NK-92 treated with Interleukin-12 subunit alpha and Interleukin-12 subunit beta, amount 100 ng/mL, for 24 hours (cell line): ENCODE results near the gene JARID2.

ENCODE experiments used
- DNase-seq: peaks from one replicate; lab custom pipeline; 2025; lab: John Stamatoyannopoulos, UW

The JARID2 gene

DNA sequence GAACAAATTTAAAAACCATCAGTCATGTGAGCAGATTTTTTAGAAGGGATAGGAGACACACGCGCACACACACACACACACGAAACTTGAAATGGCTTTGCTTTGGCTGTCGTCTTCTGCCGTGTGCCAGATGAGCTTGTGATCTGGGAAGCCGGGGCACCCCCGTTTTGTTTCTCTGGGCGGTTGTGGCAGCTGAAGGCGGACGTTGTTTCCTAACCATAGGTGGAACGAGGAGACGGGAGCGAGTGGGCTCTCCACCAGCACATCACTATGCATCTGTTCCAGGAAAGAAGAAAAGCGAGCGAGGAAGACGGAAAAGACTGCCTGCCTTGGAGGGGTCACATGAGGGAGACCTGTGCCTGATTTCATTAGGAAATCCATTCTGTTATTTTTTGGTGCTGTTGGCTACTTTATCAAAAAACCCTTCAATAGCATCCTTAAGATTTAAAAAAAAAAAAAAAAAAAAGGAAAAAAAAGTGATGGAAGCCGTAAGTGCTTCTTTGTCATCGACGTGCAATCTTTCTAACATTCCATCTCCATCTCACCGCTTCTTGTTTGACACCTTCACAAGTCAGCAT is 274.8 kb downstream of the JARID2 start:
- no peak for DNase-seq

- no peak for DNase-seq
Observed at GRCh38 chr6:15521582-15521981, 275.7 kb downstream of the JARID2 start.

DNA sequence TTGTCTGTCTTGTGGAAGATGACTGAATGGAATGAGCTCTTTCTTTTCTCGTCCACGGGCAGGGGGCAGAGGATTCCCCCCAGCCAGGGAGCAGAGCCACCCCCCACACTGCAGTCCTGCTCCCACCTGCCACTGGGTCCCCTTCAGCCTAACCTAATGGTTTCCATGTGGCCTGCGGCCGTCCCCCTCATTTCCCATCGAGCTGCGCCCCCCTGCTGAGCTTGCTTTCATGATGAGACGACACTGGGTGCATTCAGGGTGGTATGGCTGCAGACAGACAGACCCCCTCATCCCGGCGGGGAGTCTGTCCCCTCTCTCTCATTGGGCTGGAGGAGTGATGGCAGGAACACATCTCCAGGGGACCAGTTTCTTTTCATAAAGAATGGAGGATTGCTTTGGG is 276.2 kb downstream of the JARID2 start:
- DNase-seq, result no peak

DNA sequence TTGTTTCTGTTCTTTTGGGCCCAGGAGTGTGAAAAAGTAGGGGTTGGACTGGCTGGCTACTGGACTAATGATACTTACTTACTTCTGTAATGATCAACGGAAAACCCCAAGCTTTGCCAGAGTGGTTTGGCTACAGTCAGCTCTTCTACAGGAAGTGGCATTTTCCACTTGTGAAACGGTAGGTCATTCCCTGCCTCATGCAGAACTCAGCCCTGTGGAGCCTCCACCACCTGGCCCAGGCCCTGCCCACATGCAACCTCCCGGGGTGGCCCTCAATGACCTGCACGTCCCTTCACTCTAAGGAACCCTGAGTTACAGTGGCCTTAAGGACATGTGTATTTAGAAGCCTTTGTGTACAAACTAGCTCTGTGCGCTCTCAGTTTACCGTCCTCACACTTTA is 276.6 kb downstream of the JARID2 start:
- DNase-seq, result no peak

DNA sequence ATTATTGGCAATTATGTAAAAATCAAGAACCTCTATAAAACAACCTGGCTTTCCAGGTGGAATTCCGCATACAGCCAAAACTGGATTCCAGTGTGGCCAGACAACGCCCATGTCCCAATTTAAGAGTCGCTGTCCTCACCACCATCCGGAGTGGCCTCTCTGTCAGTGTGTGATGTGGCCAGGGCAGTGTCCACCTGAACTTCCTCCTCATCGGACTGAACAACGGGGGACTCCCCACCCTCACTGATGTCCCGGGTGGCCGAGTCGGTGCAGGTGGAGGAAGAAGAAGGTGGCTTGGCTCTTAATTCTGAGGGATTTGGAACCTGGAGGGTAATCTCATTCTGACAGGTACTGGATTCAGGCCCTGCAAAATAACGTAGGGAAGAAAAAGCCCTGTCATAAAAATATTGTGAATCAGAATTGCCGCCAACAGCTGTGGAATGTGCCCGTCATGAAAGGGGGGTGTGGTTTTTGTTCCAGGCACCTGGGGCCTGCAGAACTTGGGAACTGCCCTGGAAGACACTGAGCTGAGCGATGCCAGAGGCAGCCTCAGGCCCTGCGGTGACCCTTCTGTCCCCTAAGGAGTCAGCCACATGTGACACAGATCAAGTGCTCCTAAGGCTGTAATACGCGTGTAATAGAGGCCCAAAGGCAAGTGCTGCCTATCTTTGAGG is 277.1 kb downstream of the JARID2 start:
- DNase-seq, result no peak

GRCh38 chr6:15523679-15524630 is 278.1 kb downstream of the JARID2 start:
- DNase-seq, result no peak

- DNase-seq, result no peak
Observed at GRCh38 chr6:15524861-15525401, 279.1 kb downstream of the JARID2 start.

DNA sequence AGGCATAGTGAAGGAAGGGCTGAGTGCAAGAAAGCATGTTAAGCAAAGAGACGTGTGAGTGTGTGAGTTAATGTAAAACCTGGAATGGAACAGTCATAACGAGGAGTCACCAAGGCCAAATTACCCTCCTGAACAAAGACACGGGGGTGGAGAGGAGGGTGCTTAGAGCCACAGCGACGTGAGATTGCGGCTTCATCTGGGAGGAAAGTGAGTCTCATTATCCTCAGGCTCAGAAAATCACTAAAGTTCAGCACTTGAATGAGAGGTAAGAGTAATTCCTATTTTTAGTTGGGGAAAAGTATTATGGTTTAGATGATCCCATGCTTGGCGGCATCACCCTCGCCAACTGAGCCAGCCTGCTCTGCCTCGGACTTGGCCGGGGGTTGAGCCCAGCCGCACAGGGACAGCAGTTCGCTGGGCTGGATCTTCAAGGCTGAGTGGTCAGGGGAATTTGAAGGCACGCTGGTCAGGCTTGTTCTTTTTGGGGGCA is 280.4 kb downstream of the JARID2 start:
- no peak for DNase-seq

DNA sequence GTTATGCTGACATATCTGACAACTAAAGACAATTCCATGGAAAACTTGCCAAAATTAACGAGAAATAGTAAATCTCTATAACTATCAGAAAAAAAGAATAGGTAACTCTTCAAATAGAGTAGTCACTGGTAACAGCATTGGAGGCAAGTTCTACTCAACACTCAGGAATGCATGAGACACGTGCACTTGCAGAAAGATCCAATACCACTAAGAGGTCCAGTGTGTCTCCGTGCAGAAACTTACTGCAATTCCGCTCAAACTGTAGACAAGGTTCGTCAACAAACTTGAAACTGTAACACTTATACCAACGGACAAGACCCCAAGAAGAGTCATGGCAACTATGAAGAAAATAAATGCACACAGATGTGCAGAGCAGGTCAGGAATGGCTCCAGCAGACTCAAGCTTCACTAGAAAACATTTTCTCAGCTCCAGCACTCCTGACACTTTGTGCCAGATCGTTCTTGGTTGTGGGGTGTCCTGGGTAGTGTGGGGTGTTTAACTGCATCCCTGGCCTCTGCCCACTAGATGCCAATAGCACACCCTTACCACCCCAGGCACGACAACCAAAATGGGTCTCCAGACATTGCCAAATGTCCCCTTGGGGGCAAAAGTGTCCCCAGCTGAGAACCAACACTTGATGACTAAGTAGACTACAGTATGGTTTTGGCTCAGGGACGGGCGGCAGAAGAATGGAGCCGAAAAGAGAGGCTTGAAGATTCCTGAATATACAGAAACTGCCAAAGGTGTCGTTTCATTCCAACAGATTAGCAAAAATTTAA is 282.2 kb downstream of the JARID2 start:
- no peak for DNase-seq

GRCh38 chr6:15528870-15529269 is 283.0 kb downstream of the JARID2 start:
- DNase-seq, result no peak

DNA sequence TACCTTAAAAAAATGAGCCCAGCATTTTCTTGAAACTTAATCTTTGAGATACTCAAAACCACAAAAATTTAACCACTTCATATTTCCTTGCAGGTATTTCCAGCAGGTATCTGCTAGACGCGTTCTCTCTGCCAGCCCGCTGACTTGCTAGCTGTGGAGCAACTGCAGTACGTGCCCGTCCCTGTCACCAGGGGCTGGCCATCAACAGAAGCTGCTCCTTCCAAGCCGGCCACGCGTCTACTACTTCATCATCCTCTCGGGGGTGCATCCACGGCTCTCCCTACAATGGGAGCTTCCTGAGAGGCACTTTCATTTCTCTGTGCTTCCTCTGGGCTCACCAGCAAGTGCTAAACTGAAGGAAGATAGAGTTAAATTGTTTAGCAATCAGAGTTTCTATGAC is 284.5 kb downstream of the JARID2 start:
- no peak for DNase-seq

DNA sequence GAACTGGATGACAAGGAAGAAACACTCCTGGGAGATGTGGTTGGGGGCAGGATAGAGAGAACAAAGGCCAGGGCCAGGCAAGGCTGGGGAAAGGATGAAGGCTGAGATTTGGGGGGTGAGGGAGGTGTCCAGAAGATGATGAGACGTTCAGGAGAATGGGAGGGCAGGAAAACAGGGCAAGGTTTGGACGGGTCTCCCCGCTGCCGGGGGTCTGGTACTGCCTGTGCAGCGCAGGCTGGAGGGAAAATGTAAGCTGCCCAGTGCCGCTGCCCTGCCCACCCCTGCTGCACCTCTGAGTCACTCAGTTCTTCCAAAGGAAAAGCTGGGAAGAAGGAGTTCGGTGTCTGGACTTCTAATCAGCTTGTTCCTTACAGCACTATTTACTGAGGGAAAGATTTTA is 286.1 kb downstream of the JARID2 start:
- DNase-seq, result no peak

DNA sequence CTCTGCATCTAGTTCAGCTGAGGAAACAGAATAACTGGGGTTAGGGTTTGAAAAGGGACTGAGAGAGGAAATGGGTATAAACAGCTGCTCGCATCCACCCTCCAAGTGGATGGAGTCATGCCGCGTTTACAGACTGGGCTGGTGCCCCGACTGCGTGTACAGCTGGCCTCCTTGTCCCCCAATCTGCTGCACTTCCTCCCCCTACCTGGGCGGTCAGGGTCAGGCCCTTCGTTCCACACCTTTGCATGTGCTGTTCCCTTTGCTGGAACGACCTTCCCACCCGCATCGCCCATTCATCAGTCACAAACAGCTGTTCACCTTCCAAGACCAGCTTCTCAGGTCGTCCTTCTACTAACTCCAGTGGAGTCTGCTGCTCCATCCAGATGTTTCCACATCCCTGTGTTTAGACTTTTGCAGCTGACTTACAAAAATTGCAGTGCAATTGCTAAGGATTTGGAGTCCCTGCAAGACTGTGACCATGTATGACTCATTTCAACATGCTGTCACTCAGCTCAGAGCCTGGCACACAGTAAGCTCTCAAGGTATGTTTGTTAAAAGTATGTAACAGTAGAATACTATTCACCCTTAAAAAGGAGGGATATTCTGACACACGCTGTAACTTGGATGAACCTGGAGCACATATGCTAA is 287.6 kb downstream of the JARID2 start:
- no peak for DNase-seq

GRCh38 chr6:15534974-15535373 is 289.1 kb downstream of the JARID2 start:
- no peak for DNase-seq

- DNase-seq, result no peak
Observed at GRCh38 chr6:15535495-15536197, 289.8 kb downstream of the JARID2 start.

DNA sequence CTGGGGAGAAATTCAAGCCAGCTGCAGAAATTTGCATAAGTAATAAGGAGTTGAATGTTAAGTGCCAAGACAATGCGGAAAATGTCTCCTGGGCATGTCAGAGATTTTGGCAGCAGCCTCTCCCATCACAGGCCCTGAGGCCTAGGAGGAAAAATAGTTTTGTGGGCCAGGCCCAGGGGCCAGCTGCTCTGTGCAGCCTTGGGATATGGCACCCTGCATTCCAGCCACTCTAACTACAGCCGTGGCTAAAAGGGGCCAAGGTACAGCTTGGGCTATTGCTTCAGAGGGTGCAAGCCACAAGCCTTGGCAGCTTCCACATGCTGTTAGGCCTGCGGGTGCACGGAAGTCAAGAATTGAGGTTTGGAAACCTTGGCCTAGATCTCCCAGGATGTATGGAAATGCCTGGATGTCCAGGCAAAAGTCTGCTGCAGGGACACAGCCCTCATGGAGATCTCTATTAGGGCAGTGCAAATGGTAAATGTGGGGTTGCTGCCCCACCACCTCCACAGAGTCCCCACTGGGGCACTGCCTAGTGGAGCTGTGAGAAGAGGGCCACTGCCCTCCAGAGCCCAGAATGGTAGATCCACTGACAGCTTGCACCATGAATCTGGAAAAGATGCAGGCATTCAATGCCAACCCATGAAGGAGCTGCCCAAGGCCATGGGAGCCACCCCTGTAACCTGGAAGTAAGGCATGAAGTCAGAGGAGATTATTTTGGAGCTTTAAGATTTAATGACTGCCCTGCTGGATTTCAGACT is 290.5 kb downstream of the JARID2 start:
- no peak for DNase-seq

DNA sequence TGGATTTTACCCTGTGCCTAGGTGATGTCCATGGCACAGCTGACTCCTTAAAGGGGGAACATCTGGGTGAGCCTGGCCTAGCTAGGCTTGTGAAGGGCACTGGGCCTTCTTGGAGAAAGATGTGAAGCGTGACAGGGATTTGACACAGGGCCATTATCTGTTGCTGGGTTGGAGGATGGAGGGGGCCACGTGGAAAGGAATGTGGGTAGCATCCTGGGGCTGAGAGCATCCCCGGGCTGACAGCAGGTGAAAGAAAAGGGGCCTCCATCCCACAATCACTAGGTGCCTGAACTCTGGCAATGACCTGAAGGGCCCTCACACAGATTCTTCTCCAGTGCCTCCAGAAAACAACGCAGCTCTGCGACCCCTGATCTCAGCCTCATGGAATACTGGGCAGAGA is 292.2 kb downstream of the JARID2 start:
- no peak for DNase-seq

- DNase-seq, result no peak
Observed at GRCh38 chr6:15538766-15539495, 293.1 kb downstream of the JARID2 start.

- no peak for DNase-seq
Observed at GRCh38 chr6:15539722-15540270, 293.9 kb downstream of the JARID2 start.
